ENCODE results near the gene SMAD5. TPM values are rescaled to one million over a fixed set of nuclear protein-coding genes. Genes with fewer than 3 reads are reported as not detected.

Gene SMAD5
- total RNA-seq, 2 donors from 2014 or later, result 51.9 to 64.1 TPM

GRCh38 chr5:136108766-136109165, 23.9 kb upstream of the SMAD5 start:
- H3K4me1 ChIP-seq, result no peaks in the 10 kb centered on the region
- DNase-seq, result no peak
- TF ChIP-seq CTCF (IDR thresholded peaks at IDR 0.05), result no peak
- no peaks in the 10 kb centered on the region for H3K36me3 ChIP-seq
- H3K9ac ChIP-seq (ENCODE audit: low read depth in 2 of 2, low read length in 2 of 2), result no peak overlapping the region
- no peak overlapping the region for H3K27ac ChIP-seq
- no peak overlapping the region for H3K4me3 ChIP-seq
- no peaks in the 10 kb centered on the region for H3K27me3 ChIP-seq
- intact Hi-C loops (cut with DNase I), result no loop called here
- no peaks in the 10 kb centered on the region for H3K9me3 ChIP-seq

- no peak overlapping the region for H3K4me3 ChIP-seq
- H3K27ac ChIP-seq, result no peak overlapping the region
- no peaks in the 10 kb centered on the region for H3K36me3 ChIP-seq
- intact Hi-C loops (cut with DNase I), result no loop called here
- no peaks in the 10 kb centered on the region for H3K27me3 ChIP-seq
- H3K9ac ChIP-seq (ENCODE audit: low read depth in 2 of 2, low read length in 2 of 2), result no peak overlapping the region
- no peak for TF ChIP-seq CTCF (IDR thresholded peaks at IDR 0.05)
- no peaks in the 10 kb centered on the region for H3K9me3 ChIP-seq
- no peaks in the 10 kb centered on the region for H3K4me1 ChIP-seq
- DNase-seq, result no peak
Measured at GRCh38 chr5:136109453-136110135, 23.1 kb upstream of the SMAD5 start.

GRCh38 chr5:136113606-136114005, 19.0 kb upstream of the SMAD5 start:
- TF ChIP-seq CTCF (IDR thresholded peaks at IDR 0.05), result no peak
- DNase-seq, result no peak
- Histone ChIP-seq H3K4me3 (no peak overlapping the region), H3K36me3 (no peaks in the 10 kb centered on the region), H3K9me3 (no peaks in the 10 kb centered on the region), H3K27ac (no peak overlapping the region), H3K27me3 (no peaks in the 10 kb centered on the region), H3K9ac (ENCODE audit: low read depth in 2 of 2, low read length in 2 of 2) (no peak overlapping the region), H3K4me1 (no peaks in the 10 kb centered on the region)
- intact Hi-C loops (cut with DNase I), result no loop called here

- intact Hi-C loops (cut with DNase I), result no loop called here
- H3K27me3 ChIP-seq, result no peaks in the 10 kb centered on the region
- no peak for DNase-seq
- no peaks in the 10 kb centered on the region for H3K4me1 ChIP-seq
- no peak for TF ChIP-seq CTCF (IDR thresholded peaks at IDR 0.05)
- no peaks in the 10 kb centered on the region for H3K9me3 ChIP-seq
- no peak overlapping the region for H3K27ac ChIP-seq
- H3K9ac ChIP-seq (ENCODE audit: low read depth in 2 of 2, low read length in 2 of 2), result no peak overlapping the region
- no peaks in the 10 kb centered on the region for H3K36me3 ChIP-seq
- H3K4me3 ChIP-seq, result no peak overlapping the region
Measured at GRCh38 chr5:136114414-136115125, 18.1 kb upstream of the SMAD5 start.

- H3K36me3 ChIP-seq, result no peaks in the 10 kb centered on the region
- H3K4me3 ChIP-seq, result no peak overlapping the region
- intact Hi-C loops (cut with DNase I), result no loop called here
- TF ChIP-seq CTCF (IDR thresholded peaks at IDR 0.05), result no peak
- no peaks in the 10 kb centered on the region for H3K27me3 ChIP-seq
- no peak overlapping the region for H3K9ac ChIP-seq (ENCODE audit: low read depth in 2 of 2, low read length in 2 of 2)
- H3K4me1 ChIP-seq, result no peaks in the 10 kb centered on the region
- no peak for DNase-seq
- no peak overlapping the region for H3K27ac ChIP-seq
- H3K9me3 ChIP-seq, result no peaks in the 10 kb centered on the region
Measured at GRCh38 chr5:136115183-136115865, 17.3 kb upstream of the SMAD5 start.

Measured in colonic mucosa (tissue), 4 donors.